Measurements from ENCODE around the gene ONECUT3.

DNA sequence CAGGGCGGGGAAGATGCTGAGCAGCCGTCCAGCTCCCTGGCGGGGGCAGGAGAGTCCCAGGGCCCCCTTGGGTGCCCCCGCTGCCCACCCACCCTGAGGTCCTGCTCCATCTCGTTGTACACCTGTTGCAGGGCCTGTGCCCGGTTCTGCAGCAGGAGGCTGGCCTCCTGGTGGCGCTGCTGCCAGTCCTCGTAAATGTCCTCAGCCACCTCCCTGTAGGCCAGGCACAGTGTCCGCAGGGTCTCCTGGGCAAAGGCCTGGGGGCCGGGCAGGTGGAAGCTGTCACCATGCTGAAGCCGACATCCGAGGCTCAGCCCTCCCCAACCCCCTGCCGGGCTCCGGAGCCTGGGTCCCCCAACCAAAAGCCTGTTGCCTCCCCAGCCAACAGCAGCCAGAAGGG, 38.6 kb downstream of the ONECUT3 start:
- TF ChIP-seq ZNF138 (tag by site-specific recombination; IDR thresholded peaks at IDR 0.05; ENCODE audit: borderline replicate concordance): no peak
- TF ChIP-seq ZNF169 (tag by site-specific recombination; IDR thresholded peaks at IDR 0.05): no peak
- TF ChIP-seq, protein P1, sequence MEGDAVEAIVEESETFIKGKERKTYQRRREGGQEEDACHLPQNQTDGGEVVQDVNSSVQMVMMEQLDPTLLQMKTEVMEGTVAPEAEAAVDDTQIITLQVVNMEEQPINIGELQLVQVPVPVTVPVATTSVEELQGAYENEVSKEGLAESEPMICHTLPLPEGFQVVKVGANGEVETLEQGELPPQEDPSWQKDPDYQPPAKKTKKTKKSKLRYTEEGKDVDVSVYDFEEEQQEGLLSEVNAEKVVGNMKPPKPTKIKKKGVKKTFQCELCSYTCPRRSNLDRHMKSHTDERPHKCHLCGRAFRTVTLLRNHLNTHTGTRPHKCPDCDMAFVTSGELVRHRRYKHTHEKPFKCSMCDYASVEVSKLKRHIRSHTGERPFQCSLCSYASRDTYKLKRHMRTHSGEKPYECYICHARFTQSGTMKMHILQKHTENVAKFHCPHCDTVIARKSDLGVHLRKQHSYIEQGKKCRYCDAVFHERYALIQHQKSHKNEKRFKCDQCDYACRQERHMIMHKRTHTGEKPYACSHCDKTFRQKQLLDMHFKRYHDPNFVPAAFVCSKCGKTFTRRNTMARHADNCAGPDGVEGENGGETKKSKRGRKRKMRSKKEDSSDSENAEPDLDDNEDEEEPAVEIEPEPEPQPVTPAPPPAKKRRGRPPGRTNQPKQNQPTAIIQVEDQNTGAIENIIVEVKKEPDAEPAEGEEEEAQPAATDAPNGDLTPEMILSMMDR (tag by site-specific recombination; IDR thresholded peaks at IDR 0.05): no peak
- TF ChIP-seq, protein P2, sequence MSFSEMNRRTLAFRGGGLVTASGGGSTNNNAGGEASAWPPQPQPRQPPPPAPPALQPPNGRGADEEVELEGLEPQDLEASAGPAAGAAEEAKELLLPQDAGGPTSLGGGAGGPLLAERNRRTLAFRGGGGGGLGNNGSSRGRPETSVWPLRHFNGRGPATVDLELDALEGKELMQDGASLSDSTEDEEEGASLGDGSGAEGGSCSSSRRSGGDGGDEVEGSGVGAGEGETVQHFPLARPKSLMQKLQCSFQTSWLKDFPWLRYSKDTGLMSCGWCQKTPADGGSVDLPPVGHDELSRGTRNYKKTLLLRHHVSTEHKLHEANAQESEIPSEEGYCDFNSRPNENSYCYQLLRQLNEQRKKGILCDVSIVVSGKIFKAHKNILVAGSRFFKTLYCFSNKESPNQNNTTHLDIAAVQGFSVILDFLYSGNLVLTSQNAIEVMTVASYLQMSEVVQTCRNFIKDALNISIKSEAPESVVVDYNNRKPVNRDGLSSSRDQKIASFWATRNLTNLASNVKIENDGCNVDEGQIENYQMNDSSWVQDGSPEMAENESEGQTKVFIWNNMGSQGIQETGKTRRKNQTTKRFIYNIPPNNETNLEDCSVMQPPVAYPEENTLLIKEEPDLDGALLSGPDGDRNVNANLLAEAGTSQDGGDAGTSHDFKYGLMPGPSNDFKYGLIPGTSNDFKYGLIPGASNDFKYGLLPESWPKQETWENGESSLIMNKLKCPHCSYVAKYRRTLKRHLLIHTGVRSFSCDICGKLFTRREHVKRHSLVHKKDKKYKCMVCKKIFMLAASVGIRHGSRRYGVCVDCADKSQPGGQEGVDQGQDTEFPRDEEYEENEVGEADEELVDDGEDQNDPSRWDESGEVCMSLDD (tag by site-specific recombination; IDR thresholded peaks at IDR 0.05): no peak
- TF ChIP-seq, protein P3, sequence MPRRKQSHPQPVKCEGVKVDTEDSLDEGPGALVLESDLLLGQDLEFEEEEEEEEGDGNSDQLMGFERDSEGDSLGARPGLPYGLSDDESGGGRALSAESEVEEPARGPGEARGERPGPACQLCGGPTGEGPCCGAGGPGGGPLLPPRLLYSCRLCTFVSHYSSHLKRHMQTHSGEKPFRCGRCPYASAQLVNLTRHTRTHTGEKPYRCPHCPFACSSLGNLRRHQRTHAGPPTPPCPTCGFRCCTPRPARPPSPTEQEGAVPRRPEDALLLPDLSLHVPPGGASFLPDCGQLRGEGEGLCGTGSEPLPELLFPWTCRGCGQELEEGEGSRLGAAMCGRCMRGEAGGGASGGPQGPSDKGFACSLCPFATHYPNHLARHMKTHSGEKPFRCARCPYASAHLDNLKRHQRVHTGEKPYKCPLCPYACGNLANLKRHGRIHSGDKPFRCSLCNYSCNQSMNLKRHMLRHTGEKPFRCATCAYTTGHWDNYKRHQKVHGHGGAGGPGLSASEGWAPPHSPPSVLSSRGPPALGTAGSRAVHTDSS (tag by site-specific recombination; IDR thresholded peaks at IDR 0.05): no peak

All from HEK293 (cell line).